Peyer's patch (tissue), 4 donors: ENCODE measurements around the gene POMGNT2.

Source experiments
- CTCF ChIP-seq, 6 experiments: fragments of 450-650 bp in 4 of 6; fragments of 200-600 bp in 2 of 6; sonication (generic) in 1 of 6; IDR thresholded peaks; one replicate each; pipeline ENCODE4 v1.5.1; 2017 to 2019; ENCODE audit warnings: antibody characterized with exemption in 6 of 6, mild to moderate bottlenecking in 3 of 6, moderate library complexity in 1 of 6
- POLR2A ChIP-seq, 2 donors: fragments of 450-650 bp; IDR thresholded peaks; one replicate each; pipeline ENCODE4 v1.5.1; 2017; ENCODE audit warnings: antibody characterized with exemption in 2 of 2, mild to moderate bottlenecking in 2 of 2, moderate library complexity in 2 of 2

- TF ChIP-seq POLR2A (IDR thresholded peaks at IDR 0.05) (no peak), CTCF (IDR thresholded peaks at IDR 0.05) (no peak)
Measured at GRCh38 chr3:43074901-43075689, 30.8 kb downstream of the POMGNT2 start.
